NB4 (cell line): ENCODE results near the gene DNAH9.

Experiments
- CTCF ChIP-seq: IDR thresholded peaks from one replicate; pipeline ENCODE4 v1.5.1; 2012; ENCODE audit warnings: low read depth, low read length
- MYC ChIP-seq: IDR thresholded peaks from 2 replicates; pipeline ENCODE4 v1.6.1; 2011; ENCODE audit warnings: low read depth, low read length

GRCh38 chr17:11990363-11990983 lies 392.2 kb downstream of the DNAH9 start:
- TF ChIP-seq CTCF (no peak), MYC (no peak)
